Suppressor macrophage treated with lipopolysaccharide for 1 hour (primary cell): ENCODE measurements around the gene HS3ST5.
"Not testable (repeated sequence)": the region's sequence is repeated elsewhere in the genome, so short reads cannot be mapped to it uniquely, and the experiment has no call there.

ENCODE experiments used
- DNase-seq, 3 donors: peaks; one replicate each; pipeline ENCODE4 v3.0.0-alpha.2; 2020 to 2022

HS3ST5 gene

GRCh38 chr6:114327074-114327473 lies 15.7 kb downstream of the HS3ST5 start:
- DNase-seq, result no peak

GRCh38 chr6:114323784-114324183 lies 19.0 kb downstream of the HS3ST5 start:
- DNase-seq, result no peak

- DNase-seq, result no peak
Measured at GRCh38 chr6:114319749-114320148, 23.1 kb downstream of the HS3ST5 start.

- DNase-seq, result no peak
Measured at GRCh38 chr6:114315831-114316595, 26.8 kb downstream of the HS3ST5 start.

GRCh38 chr6:114313816-114314215 lies 29.0 kb downstream of the HS3ST5 start:
- not testable (repeated sequence) for DNase-seq

- DNase-seq, result no peak
Measured at GRCh38 chr6:114312931-114313330, 29.9 kb downstream of the HS3ST5 start.

- no peak for DNase-seq
Measured at GRCh38 chr6:114310053-114310452, 32.8 kb downstream of the HS3ST5 start.

- peak in 2 of 3 donors; percentile 16 to 21 for DNase-seq
Measured at GRCh38 chr6:114304304-114304887, 38.4 kb downstream of the HS3ST5 start.

GRCh38 chr6:114301596-114302219 lies 41.1 kb downstream of the HS3ST5 start:
- DNase-seq, result no peak

- no peak for DNase-seq
Measured at GRCh38 chr6:114297135-114297534, 45.7 kb downstream of the HS3ST5 start.

GRCh38 chr6:114292431-114292830 lies 50.4 kb downstream of the HS3ST5 start:
- DNase-seq, result no peak

GRCh38 chr6:114291428-114291827 lies 51.4 kb downstream of the HS3ST5 start:
- no peak for DNase-seq

- DNase-seq, result no peak
Measured at GRCh38 chr6:114290864-114291263, 52.0 kb downstream of the HS3ST5 start.

- no peak for DNase-seq
Measured at GRCh38 chr6:114288701-114289495, 53.9 kb downstream of the HS3ST5 start.

GRCh38 chr6:114287461-114287860 lies 55.4 kb downstream of the HS3ST5 start:
- DNase-seq, result no peak

- DNase-seq, result no peak
Measured at GRCh38 chr6:114286211-114286610, 56.6 kb downstream of the HS3ST5 start.

- no peak for DNase-seq
Measured at GRCh38 chr6:114284281-114284680, 58.5 kb downstream of the HS3ST5 start.

GRCh38 chr6:114282292-114282691 lies 60.5 kb downstream of the HS3ST5 start:
- DNase-seq, result no peak

GRCh38 chr6:114281496-114281895 lies 61.3 kb downstream of the HS3ST5 start:
- DNase-seq, result no peak

GRCh38 chr6:114280239-114280982 lies 62.4 kb downstream of the HS3ST5 start:
- DNase-seq, result no peak

GRCh38 chr6:114277220-114277619 lies 65.6 kb downstream of the HS3ST5 start:
- no peak for DNase-seq

- no peak for DNase-seq
Measured at GRCh38 chr6:114276783-114277182, 66.0 kb downstream of the HS3ST5 start.

GRCh38 chr6:114274836-114275235 lies 68.0 kb downstream of the HS3ST5 start:
- DNase-seq, result no peak
